Erythroblast (primary cell): ENCODE measurements around the gene ARHGAP30.

Experiments
- DNase-seq, 2 experiments: peaks; one replicate each; lab custom pipeline; 2025; lab: John Stamatoyannopoulos, UW
- GATA1 ChIP-seq: IDR thresholded peaks from 2 replicates; pipeline ENCODE4 v1.6.1; 2011; ENCODE audit warnings: low read depth, mild to moderate bottlenecking, control low read depth, low read length, moderate library complexity
- POLR2A ChIP-seq: IDR thresholded peaks from 2 replicates; pipeline ENCODE4 v1.6.1; 2011; ENCODE audit warnings: mild to moderate bottlenecking, low read length

ARHGAP30 gene

GRCh38 chr1:161013488-161014230 lies 56.0 kb downstream of the ARHGAP30 start:
- TF ChIP-seq GATA1 (peak; percentile 23), POLR2A (peak; percentile 86)
- peak; percentile 96 to 97 for DNase-seq

GRCh38 chr1:161013131-161013487 lies 56.6 kb downstream of the ARHGAP30 start:
- peak; percentile 57 to 82 for DNase-seq
- TF ChIP-seq POLR2A, result no peak
- no peak for TF ChIP-seq GATA1

GRCh38 chr1:161012420-161012819 lies 57.3 kb downstream of the ARHGAP30 start:
- TF ChIP-seq GATA1 (no peak), POLR2A (no peak)
- DNase-seq, result no peak

- no peak for TF ChIP-seq GATA1
- TF ChIP-seq POLR2A, result peak; percentile 31
- DNase-seq, result peak; percentile 84 to 91
Observed at GRCh38 chr1:161009602-161010211, 60.0 kb downstream of the ARHGAP30 start.

- TF ChIP-seq GATA1 (no peak), POLR2A (no peak)
- no peak for DNase-seq
Observed at GRCh38 chr1:161008869-161009510, 60.7 kb downstream of the ARHGAP30 start.

GRCh38 chr1:161007369-161007768 lies 62.3 kb downstream of the ARHGAP30 start:
- no peak for DNase-seq

GRCh38 chr1:161006563-161006962 lies 63.1 kb downstream of the ARHGAP30 start:
- TF ChIP-seq GATA1 (no peak), POLR2A (no peak)
- no peak for DNase-seq

More at GRCh38 chr1:161007369-161007768, 62.3 kb downstream of the ARHGAP30 start:
- TF ChIP-seq POLR2A (no peak), GATA1 (no peak)

- DNase-seq, result no peak
- TF ChIP-seq GATA1 (no peak), POLR2A (no peak)
Observed at GRCh38 chr1:161001525-161001924, 68.2 kb downstream of the ARHGAP30 start.

GRCh38 chr1:161000736-161001480 lies 68.8 kb downstream of the ARHGAP30 start:
- TF ChIP-seq GATA1 (no peak), POLR2A (no peak)
- no peak for DNase-seq

GRCh38 chr1:160999376-160999775 lies 70.3 kb downstream of the ARHGAP30 start:
- no peak for DNase-seq
- TF ChIP-seq POLR2A (no peak), GATA1 (no peak)

- peak; percentile 76 to 84 for DNase-seq
- TF ChIP-seq GATA1 (no peak), POLR2A (no peak)
Observed at GRCh38 chr1:160997323-160998038, 72.2 kb downstream of the ARHGAP30 start.
